B cell (primary cell): ENCODE data around the gene SLC22A2.

ENCODE experiments used
- EZH2 ChIP-seq: IDR thresholded peaks from 2 replicates; pipeline ENCODE4 v1.6.1; 2012; ENCODE audit warnings: borderline replicate concordance, low read depth, mild to moderate bottlenecking, moderate library complexity, low read length; ENCODE audit not compliant: insufficient read depth, poor library complexity, severe bottlenecking
- TF ChIP-seq, protein P1 (sequence below): fragments of 200-600 bp; IDR thresholded peaks from one replicate; pipeline ENCODE4 v1.8.0; 2022; ENCODE audit warnings: antibody characterized with exemption, mild to moderate bottlenecking

DNA sequence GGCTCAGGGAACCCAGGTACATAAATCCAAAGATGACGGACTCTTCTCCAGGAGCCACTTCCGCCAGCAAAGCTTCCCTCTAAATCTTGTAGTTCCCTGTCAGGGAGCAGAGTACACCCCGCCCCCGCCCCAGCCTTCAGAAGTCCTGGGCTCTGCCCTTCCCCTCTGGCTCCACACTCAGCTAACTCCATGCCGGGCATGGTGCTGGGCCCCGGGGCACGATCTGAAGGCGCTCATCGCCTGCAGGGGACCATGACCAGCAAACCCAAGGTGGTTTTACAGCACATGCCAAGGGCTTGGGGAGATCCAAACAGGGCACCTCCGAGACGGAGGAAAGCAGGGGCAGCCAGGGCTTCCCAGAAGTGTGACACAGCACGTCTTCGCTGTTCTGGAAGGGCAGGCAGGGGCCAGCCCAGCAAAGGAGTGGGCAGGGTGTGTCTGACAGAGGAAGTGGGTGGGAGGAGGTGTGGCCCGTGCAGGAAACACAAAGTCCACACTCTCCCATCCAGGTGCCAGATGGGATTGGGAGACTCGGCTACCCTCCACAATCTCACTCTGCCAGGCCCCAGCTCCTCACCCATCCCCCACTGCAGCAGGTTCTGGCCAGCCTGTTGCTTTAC lies 41.6 kb upstream of the SLC22A2 start:
- TF ChIP-seq, protein P1, sequence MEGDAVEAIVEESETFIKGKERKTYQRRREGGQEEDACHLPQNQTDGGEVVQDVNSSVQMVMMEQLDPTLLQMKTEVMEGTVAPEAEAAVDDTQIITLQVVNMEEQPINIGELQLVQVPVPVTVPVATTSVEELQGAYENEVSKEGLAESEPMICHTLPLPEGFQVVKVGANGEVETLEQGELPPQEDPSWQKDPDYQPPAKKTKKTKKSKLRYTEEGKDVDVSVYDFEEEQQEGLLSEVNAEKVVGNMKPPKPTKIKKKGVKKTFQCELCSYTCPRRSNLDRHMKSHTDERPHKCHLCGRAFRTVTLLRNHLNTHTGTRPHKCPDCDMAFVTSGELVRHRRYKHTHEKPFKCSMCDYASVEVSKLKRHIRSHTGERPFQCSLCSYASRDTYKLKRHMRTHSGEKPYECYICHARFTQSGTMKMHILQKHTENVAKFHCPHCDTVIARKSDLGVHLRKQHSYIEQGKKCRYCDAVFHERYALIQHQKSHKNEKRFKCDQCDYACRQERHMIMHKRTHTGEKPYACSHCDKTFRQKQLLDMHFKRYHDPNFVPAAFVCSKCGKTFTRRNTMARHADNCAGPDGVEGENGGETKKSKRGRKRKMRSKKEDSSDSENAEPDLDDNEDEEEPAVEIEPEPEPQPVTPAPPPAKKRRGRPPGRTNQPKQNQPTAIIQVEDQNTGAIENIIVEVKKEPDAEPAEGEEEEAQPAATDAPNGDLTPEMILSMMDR, result no peak
- no peak for TF ChIP-seq EZH2
